ENCODE measurements around the gene TAB2. TPM values are rescaled to one million over a fixed set of nuclear protein-coding genes. Genes with fewer than 3 reads are reported as not detected.

TAB2 gene
- total RNA-seq, 1 experiment from 2014 or later, result 56.2 TPM

DNA sequence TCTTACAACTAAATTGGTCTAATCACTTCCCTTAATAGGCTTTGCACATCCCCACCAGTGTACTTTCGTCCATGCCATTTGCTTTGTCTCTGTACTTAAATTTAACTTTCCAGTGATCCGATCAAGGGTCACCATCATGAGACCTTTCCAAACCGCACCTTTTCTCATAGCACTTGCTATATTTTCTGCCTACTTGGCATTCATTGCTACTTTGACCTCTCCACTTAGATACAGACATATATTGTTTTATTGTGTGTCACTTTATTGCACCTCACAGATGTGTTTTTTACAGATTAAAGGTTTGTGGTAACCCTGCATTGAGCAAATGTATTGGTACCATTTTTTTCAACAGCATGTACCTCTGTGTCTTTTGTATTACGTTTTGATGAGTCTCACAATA is 97.3 kb downstream of the TAB2 start:
- Mint-ChIP-seq H3K36me3 (ENCODE audit: insufficient read depth in 1 of 3, low read depth in 3 of 3) (peaks cover 0 to 13% (median 6%) of the 10 kb centered on the region in 3 experiments; a peak in 3 of 7 replicates), H3K4me3 (no peak overlapping the region), H3K9me3 (peaks cover 0 to 9% of the 10 kb centered on the region in 2 experiments; a peak in 2 of 5 replicates), H3K27ac (no peak overlapping the region), H3K27me3 (ENCODE audit: low read depth) (no peaks in the 10 kb centered on the region), H3K4me1 (no peaks in the 10 kb centered on the region)
- Histone ChIP-seq H3K4ac (ENCODE audit: low read depth, low read length) (no peak overlapping the region), H3K9ac (ENCODE audit: extremely low read depth, insufficient read length, low read length) (no peak overlapping the region), H3K4me2 (ENCODE audit: insufficient read depth, insufficient read length, low read length) (no peak overlapping the region), H3T11ph (ENCODE audit: low read length) (no peak overlapping the region), H3K14ac (ENCODE audit: insufficient read depth, low read length) (no peak overlapping the region), H2BK12ac (ENCODE audit: insufficient read length, low read depth, low read length) (no peak overlapping the region), H2BK20ac (ENCODE audit: low read depth, low read length, poor library complexity, severe bottlenecking) (no peak overlapping the region), H2AFZ (ENCODE audit: low read length) (no peak overlapping the region), H4K91ac (ENCODE audit: insufficient read length, low read depth, low read length) (no peak overlapping the region), H4K20me1 (ENCODE audit: control insufficient read depth, insufficient read depth, insufficient read length) (no peaks in the 10 kb centered on the region), H2AK5ac (ENCODE audit: insufficient read length, low read length) (no peak overlapping the region), H2BK120ac (ENCODE audit: low read depth, low read length, poor library complexity, severe bottlenecking) (no peak overlapping the region), H3K27me3 (ENCODE audit: insufficient read depth, low read length) (no peaks in the 10 kb centered on the region), H3K4me1 (ENCODE audit: insufficient read depth, low read length) (no peaks in the 10 kb centered on the region), H3K79me2 (ENCODE audit: insufficient read depth, low read length) (no peaks in the 10 kb centered on the region), H2BK15ac (ENCODE audit: low read depth, low read length) (no peak overlapping the region), H3K9me3 (ENCODE audit: control insufficient read depth, low read depth, low read length) (no peaks in the 10 kb centered on the region), H3K27ac (ENCODE audit: insufficient read length, low read depth, low read length) (no peak overlapping the region), H2BK5ac (ENCODE audit: insufficient read length, low read length) (no peak overlapping the region), H4K8ac (replicated peaks; ENCODE audit: insufficient read length, low read depth, low read length) (no peak overlapping the region), H4K5ac (ENCODE audit: insufficient read length, low read depth, low read length) (no peak overlapping the region), H3K56ac (ENCODE audit: insufficient read length, low read depth, low read length) (no peak overlapping the region), H3K18ac (ENCODE audit: insufficient read length, low read depth, low read length) (no peak overlapping the region), H3K79me1 (ENCODE audit: insufficient read depth, low read depth, low read length, poor library complexity, severe bottlenecking) (no peaks in the 10 kb centered on the region), H3K23ac (ENCODE audit: insufficient read length, low read depth, low read length) (no peak overlapping the region), H3K23me2 (ENCODE audit: insufficient read length, low read depth, low read length, poor library complexity, severe bottlenecking) (no peaks in the 10 kb centered on the region)
- WGBS (ENCODE audit: extremely low coverage, insufficient read length, low lambda C conversion rate), result no CpG with 5 or more reads among the region's 4 CpGs
- DNase-seq, result no peak
- TF ChIP-seq CTCF (conservative IDR thresholded peaks at IDR 0.05), result no peak
